Neural crest cell (in vitro differentiated cells): ENCODE data around the gene IFIH1. TPM values are rescaled to one million over a fixed set of nuclear protein-coding genes. Genes with fewer than 3 reads are reported as not detected.

Experiments used
- DNase-seq: peaks from one replicate; pipeline ENCODE4 v3.0.0; 2021; ENCODE audit warnings: low read depth, mixed read lengths, low spot score
- H3K27ac Mint-ChIP-seq: one replicate; pipeline ENCODE4 v1.8.0; 2021; ENCODE audit warnings: mild to moderate bottlenecking, mixed read lengths; ENCODE audit not compliant: unreplicated experiment
- H3K27me3 Mint-ChIP-seq: 2 replicates; pipeline ENCODE4 v1.8.0; 2021; ENCODE audit warnings: low read depth, mild to moderate bottlenecking, mixed read lengths
- H3K36me3 Mint-ChIP-seq: 2 replicates; pipeline ENCODE4 v1.8.0; 2021; ENCODE audit warnings: low read depth, mild to moderate bottlenecking, mixed read lengths
- H3K4me1 Mint-ChIP-seq: 2 replicates; pipeline ENCODE4 v1.8.0; 2021; ENCODE audit warnings: mixed read lengths
- H3K4me3 Mint-ChIP-seq: one replicate; pipeline ENCODE4 v1.8.0; 2021; ENCODE audit warnings: mild to moderate bottlenecking, mixed read lengths
- H3K9me3 Mint-ChIP-seq: 2 replicates; pipeline ENCODE4 v1.8.0; 2021; ENCODE audit warnings: mixed read lengths
- total RNA-seq: library from RNA; stranded (reverse); gene quantifications from 2 replicates; pipeline ENCODE4 v1.2.1, GENCODE V29; 2021
- TF ChIP-seq, protein P1 (sequence below): fragments of 200-600 bp; sonication (generic); conservative IDR thresholded peaks from 2 replicates; pipeline ENCODE4 v1.5.0; 2021; ENCODE audit warnings: antibody characterized with exemption, mild to moderate bottlenecking

Gene IFIH1
- total RNA-seq, 1 donor from 2014 or later: 0.23 TPM

- no peak overlapping the region for H3K4me3 Mint-ChIP-seq
- no peaks in the 10 kb centered on the region for H3K27me3 Mint-ChIP-seq
- H3K27ac Mint-ChIP-seq: no peak overlapping the region
- H3K9me3 Mint-ChIP-seq: peaks cover 4% of the 10 kb centered on the region
- no peak for DNase-seq
- no peaks in the 10 kb centered on the region for H3K4me1 Mint-ChIP-seq
- TF ChIP-seq, protein P1, sequence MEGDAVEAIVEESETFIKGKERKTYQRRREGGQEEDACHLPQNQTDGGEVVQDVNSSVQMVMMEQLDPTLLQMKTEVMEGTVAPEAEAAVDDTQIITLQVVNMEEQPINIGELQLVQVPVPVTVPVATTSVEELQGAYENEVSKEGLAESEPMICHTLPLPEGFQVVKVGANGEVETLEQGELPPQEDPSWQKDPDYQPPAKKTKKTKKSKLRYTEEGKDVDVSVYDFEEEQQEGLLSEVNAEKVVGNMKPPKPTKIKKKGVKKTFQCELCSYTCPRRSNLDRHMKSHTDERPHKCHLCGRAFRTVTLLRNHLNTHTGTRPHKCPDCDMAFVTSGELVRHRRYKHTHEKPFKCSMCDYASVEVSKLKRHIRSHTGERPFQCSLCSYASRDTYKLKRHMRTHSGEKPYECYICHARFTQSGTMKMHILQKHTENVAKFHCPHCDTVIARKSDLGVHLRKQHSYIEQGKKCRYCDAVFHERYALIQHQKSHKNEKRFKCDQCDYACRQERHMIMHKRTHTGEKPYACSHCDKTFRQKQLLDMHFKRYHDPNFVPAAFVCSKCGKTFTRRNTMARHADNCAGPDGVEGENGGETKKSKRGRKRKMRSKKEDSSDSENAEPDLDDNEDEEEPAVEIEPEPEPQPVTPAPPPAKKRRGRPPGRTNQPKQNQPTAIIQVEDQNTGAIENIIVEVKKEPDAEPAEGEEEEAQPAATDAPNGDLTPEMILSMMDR: no peak
- H3K36me3 Mint-ChIP-seq: no peaks in the 10 kb centered on the region
Observed at GRCh38 chr2:162266460-162266760, 52.1 kb downstream of the IFIH1 start.

DNA sequence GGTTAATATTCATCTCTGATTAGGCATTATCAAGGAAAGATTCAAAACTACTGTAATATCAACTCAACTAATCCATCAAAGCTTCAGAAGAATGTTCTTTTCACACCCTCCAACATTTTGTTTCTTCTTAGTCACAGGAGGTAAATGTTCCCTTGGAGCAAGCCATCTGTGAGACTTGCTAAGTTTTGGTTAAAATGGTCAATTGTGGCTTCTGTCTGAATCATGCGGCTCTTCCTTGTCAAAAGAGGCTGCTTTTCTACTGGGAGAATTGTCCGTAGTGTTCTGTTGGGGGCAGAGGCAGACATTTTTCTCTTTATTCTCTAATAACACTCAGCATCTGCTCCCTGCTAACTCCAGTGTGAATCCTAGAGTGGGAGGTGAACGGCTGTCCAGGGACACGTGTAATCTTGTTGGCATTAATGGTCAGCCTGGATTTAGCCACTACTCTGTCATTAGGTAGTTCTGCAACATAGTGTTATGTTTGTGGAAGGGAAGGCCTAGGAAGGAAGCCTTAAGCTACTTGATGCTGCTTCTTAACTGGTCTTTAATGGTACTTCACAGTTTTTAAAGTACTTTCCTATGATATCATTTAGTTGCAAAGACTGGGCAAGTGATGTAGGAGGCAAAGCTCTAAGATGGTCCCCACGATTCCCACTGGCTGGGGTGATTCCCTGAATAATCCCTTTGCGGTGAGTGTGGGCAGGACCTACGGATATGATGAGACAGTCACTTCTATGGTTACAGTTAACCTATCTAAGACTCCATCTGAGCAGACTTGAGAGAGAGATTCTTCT, 52.6 kb downstream of the IFIH1 start:
- Mint-ChIP-seq H3K4me1 (no peaks in the 10 kb centered on the region), H3K36me3 (no peaks in the 10 kb centered on the region), H3K9me3 (peaks cover 4% of the 10 kb centered on the region), H3K27me3 (no peaks in the 10 kb centered on the region), H3K27ac (no peak overlapping the region), H3K4me3 (no peak overlapping the region)
- TF ChIP-seq, protein P1: no peak
- no peak for DNase-seq

GRCh38 chr2:162261032-162261945, 57.2 kb downstream of the IFIH1 start:
- Mint-ChIP-seq H3K4me1 (no peaks in the 10 kb centered on the region), H3K27me3 (no peaks in the 10 kb centered on the region), H3K9me3 (peaks cover 4% of the 10 kb centered on the region), H3K36me3 (no peaks in the 10 kb centered on the region), H3K27ac (no peak overlapping the region), H3K4me3 (no peak overlapping the region)
- no peak for DNase-seq
- TF ChIP-seq, protein P1: no peak

DNA sequence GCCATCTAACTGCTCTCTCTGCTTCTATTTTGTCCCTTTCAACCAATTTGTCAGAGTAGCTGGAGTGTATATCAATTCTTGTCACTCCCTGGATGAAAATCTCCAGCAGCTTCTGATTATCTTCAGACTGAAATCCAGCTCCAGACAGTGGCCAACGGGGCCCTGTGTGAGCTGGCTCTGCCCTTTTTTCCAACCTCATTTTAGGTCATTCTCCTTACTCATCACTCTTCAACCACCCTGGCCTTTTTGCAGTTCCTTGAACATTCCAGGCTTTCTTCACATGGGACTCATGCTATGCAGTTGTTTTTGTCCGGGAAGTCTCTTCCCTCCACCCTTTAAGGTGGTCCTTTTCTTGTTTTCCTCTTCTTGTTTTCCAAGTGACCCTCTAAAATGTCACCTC, 59.8 kb downstream of the IFIH1 start:
- peaks cover 4% of the 10 kb centered on the region for H3K4me1 Mint-ChIP-seq
- peaks cover 4% of the 10 kb centered on the region for H3K9me3 Mint-ChIP-seq

GRCh38 chr2:162258169-162258568, 60.3 kb downstream of the IFIH1 start:
- peaks cover 3% of the 10 kb centered on the region for H3K9me3 Mint-ChIP-seq
- DNase-seq: no peak
- no peaks in the 10 kb centered on the region for H3K27me3 Mint-ChIP-seq
- TF ChIP-seq, protein P1: no peak
- H3K4me1 Mint-ChIP-seq: peaks cover 4% of the 10 kb centered on the region
- H3K27ac Mint-ChIP-seq: no peak overlapping the region
- H3K4me3 Mint-ChIP-seq: no peak overlapping the region
- H3K36me3 Mint-ChIP-seq: no peaks in the 10 kb centered on the region

More for the DNA sequence above, 59.8 kb downstream of the IFIH1 start:
- TF ChIP-seq, protein P1: no peak
- Mint-ChIP-seq H3K4me3 (no peak overlapping the region), H3K27ac (no peak overlapping the region), H3K27me3 (no peaks in the 10 kb centered on the region), H3K36me3 (no peaks in the 10 kb centered on the region)
- no peak for DNase-seq
